Activated T-helper 2 cell treated with anti-CD3 and anti-CD28 coated beads, Interferon-gamma antibody, Interleukin-2, Interleukin-4, amounts not matched to agents 10 μg/mL and 5 μg/mL and 100 μg/mL, durations not matched to agents 14 hours and 24 hours and 36 hours (primary cell): ENCODE results near the gene NEDD1. TPM values are rescaled to one million over a fixed set of nuclear protein-coding genes. Genes with fewer than 3 reads are reported as not detected.

ENCODE experiments used
- DNase-seq: peaks from one replicate; pipeline ENCODE4 v3.0.0; 2021; ENCODE audit warnings: low spot score
- H3K27ac Mint-ChIP-seq: one replicate; pipeline ENCODE4 v1.8.0; 2021; ENCODE audit warnings: mixed read lengths
- H3K27me3 Mint-ChIP-seq: one replicate; pipeline ENCODE4 v1.8.0; 2021; ENCODE audit warnings: low read depth, mixed read lengths
- H3K36me3 Mint-ChIP-seq: one replicate; pipeline ENCODE4 v1.8.0; 2021; ENCODE audit warnings: low read depth, mixed read lengths
- H3K4me1 Mint-ChIP-seq: one replicate; pipeline ENCODE4 v1.8.0; 2021; ENCODE audit warnings: low read depth, mixed read lengths
- H3K4me3 Mint-ChIP-seq: one replicate; pipeline ENCODE4 v1.8.0; 2021; ENCODE audit warnings: low read depth, mild to moderate bottlenecking, moderate library complexity, mixed read lengths
- H3K9me3 Mint-ChIP-seq: one replicate; pipeline ENCODE4 v1.8.0; 2021; ENCODE audit warnings: mixed read lengths
- intact Hi-C: fragments of 100-400 bp; cut with micrococcal nuclease; formaldehyde crosslinking; loops from one replicate; pipeline ENCODE4 v1.15.1; 2023
- total RNA-seq: library from RNA; stranded (reverse); gene quantifications from 2 replicates; pipeline ENCODE4 v1.2.3, GENCODE V29; 2022

Gene NEDD1
- total RNA-seq, 1 donor from 2014 or later = 54.2 TPM

- intact Hi-C loops = no loop called here
- Mint-ChIP-seq H3K27me3 (no peaks in the 10 kb centered on the region), H3K4me1 (peaks cover 48% of the 10 kb centered on the region), H3K9me3 (peaks cover 7% of the 10 kb centered on the region), H3K27ac (no peak overlapping the region), H3K4me3 (no peak overlapping the region), H3K36me3 (peaks cover 69% of the 10 kb centered on the region)
- no peak for DNase-seq
These were observed 5.2 kb downstream of the NEDD1 start for GRCh38 chr12:96912261-96912660.

- Mint-ChIP-seq H3K36me3 (peaks cover 64% of the 10 kb centered on the region), H3K4me3 (no peak overlapping the region), H3K27me3 (no peaks in the 10 kb centered on the region), H3K9me3 (peaks cover 7% of the 10 kb centered on the region), H3K4me1 (peaks cover 46% of the 10 kb centered on the region), H3K27ac (no peak overlapping the region)
- no peak for DNase-seq
- intact Hi-C loops = no loop called here
These were observed 5.9 kb downstream of the NEDD1 start for GRCh38 chr12:96912943-96913342.

GRCh38 chr12:96919510-96920210, 12.6 kb downstream of the NEDD1 start:
- Mint-ChIP-seq H3K9me3 (peaks cover 7% of the 10 kb centered on the region), H3K27me3 (no peaks in the 10 kb centered on the region), H3K4me3 (no peak overlapping the region), H3K27ac (no peak overlapping the region), H3K36me3 (peaks cover 68% of the 10 kb centered on the region), H3K4me1 (peaks cover 24% of the 10 kb centered on the region)
- DNase-seq = no peak
- intact Hi-C loops = loop anchor here (1.0 kb wide), 1 partner anchor 9 kb away; no protein-coding TSS in a partner anchor

- Mint-ChIP-seq H3K27me3 (no peaks in the 10 kb centered on the region), H3K9me3 (peaks cover 3% of the 10 kb centered on the region), H3K36me3 (peaks cover 59% of the 10 kb centered on the region), H3K4me1 (peaks cover 3% of the 10 kb centered on the region), H3K27ac (no peak overlapping the region), H3K4me3 (no peak overlapping the region)
- intact Hi-C loops = no loop called here
- DNase-seq = no peak
These were observed 41.7 kb downstream of the NEDD1 start for GRCh38 chr12:96948782-96949181.

GRCh38 chr12:96979532-96979931, 72.5 kb downstream of the NEDD1 start:
- Mint-ChIP-seq H3K27ac (no peak overlapping the region), H3K4me3 (no peak overlapping the region), H3K4me1 (no peaks in the 10 kb centered on the region), H3K36me3 (no peaks in the 10 kb centered on the region), H3K27me3 (peaks cover 2% of the 10 kb centered on the region), H3K9me3 (no peaks in the 10 kb centered on the region)
- intact Hi-C loops = no loop called here
- DNase-seq = no peak

GRCh38 chr12:96980991-96981414, 73.9 kb downstream of the NEDD1 start:
- H3K36me3 Mint-ChIP-seq = no peaks in the 10 kb centered on the region
- DNase-seq = no peak
- H3K4me3 Mint-ChIP-seq = no peak overlapping the region
- no peaks in the 10 kb centered on the region for H3K9me3 Mint-ChIP-seq
- peaks cover 5% of the 10 kb centered on the region for H3K4me1 Mint-ChIP-seq
- intact Hi-C loops = loop anchor here (10.0 kb wide), 1 partner anchor 424 kb away; no protein-coding TSS in a partner anchor
- no peak overlapping the region for H3K27ac Mint-ChIP-seq
- H3K27me3 Mint-ChIP-seq = peaks cover 10% of the 10 kb centered on the region

- intact Hi-C loops = loop anchor here (10.0 kb wide), 1 partner anchor 423 kb away; no protein-coding TSS in a partner anchor
These were observed 74.9 kb downstream of the NEDD1 start for GRCh38 chr12:96981911-96982310.

GRCh38 chr12:96982671-96983070, 75.6 kb downstream of the NEDD1 start:
- intact Hi-C loops = loop anchor here (10.0 kb wide), 1 partner anchor 422 kb away; no protein-coding TSS in a partner anchor
- H3K9me3 Mint-ChIP-seq = no peaks in the 10 kb centered on the region

More at GRCh38 chr12:96981911-96982310, 74.9 kb downstream of the NEDD1 start:
- Mint-ChIP-seq H3K4me1 (peaks cover 5% of the 10 kb centered on the region), H3K36me3 (no peaks in the 10 kb centered on the region), H3K27ac (no peak overlapping the region), H3K27me3 (peaks cover 18% of the 10 kb centered on the region), H3K9me3 (no peaks in the 10 kb centered on the region), H3K4me3 (no peak overlapping the region)
- DNase-seq = no peak

GRCh38 chr12:96985515-96986362, 78.7 kb downstream of the NEDD1 start:
- Mint-ChIP-seq H3K36me3 (no peaks in the 10 kb centered on the region), H3K27ac (no peak overlapping the region), H3K4me1 (peaks cover 5% of the 10 kb centered on the region), H3K27me3 (peaks cover 45% of the 10 kb centered on the region), H3K4me3 (peak overlapping the region; percentile 17), H3K9me3 (no peaks in the 10 kb centered on the region)
- intact Hi-C loops = loop anchor here (1.0 to 10.0 kb wide), 5 partner anchors 78 to 1387 kb away; partner anchors contain the start of gene NEDD1
- peak; percentile 22 for DNase-seq

More at GRCh38 chr12:96982671-96983070, 75.6 kb downstream of the NEDD1 start:
- H3K27me3 Mint-ChIP-seq = peaks cover 23% of the 10 kb centered on the region
- H3K4me1 Mint-ChIP-seq = peaks cover 5% of the 10 kb centered on the region
- no peak for DNase-seq
- H3K4me3 Mint-ChIP-seq = no peak overlapping the region
- no peak overlapping the region for H3K27ac Mint-ChIP-seq
- H3K36me3 Mint-ChIP-seq = no peaks in the 10 kb centered on the region

- Mint-ChIP-seq H3K4me3 (no peak overlapping the region), H3K27ac (no peak overlapping the region), H3K36me3 (no peaks in the 10 kb centered on the region), H3K9me3 (no peaks in the 10 kb centered on the region), H3K27me3 (peaks cover 50% of the 10 kb centered on the region), H3K4me1 (peaks cover 5% of the 10 kb centered on the region)
- no peak for DNase-seq
- intact Hi-C loops = loop anchor here (2.0 to 10.0 kb wide), 4 partner anchors 80 to 1385 kb away; partner anchors contain the start of gene NEDD1
These were observed 79.9 kb downstream of the NEDD1 start for GRCh38 chr12:96986883-96987523.

GRCh38 chr12:96988919-96989318, 81.9 kb downstream of the NEDD1 start:
- Mint-ChIP-seq H3K27me3 (peaks cover 56% of the 10 kb centered on the region), H3K9me3 (no peaks in the 10 kb centered on the region), H3K4me1 (peaks cover 5% of the 10 kb centered on the region), H3K4me3 (no peak overlapping the region), H3K27ac (no peak overlapping the region), H3K36me3 (no peaks in the 10 kb centered on the region)
- intact Hi-C loops = loop anchor here (5.0 to 10.0 kb wide), 3 partner anchors 82 to 1383 kb away; partner anchors contain the start of gene NEDD1
- DNase-seq = no peak

- Mint-ChIP-seq H3K9me3 (no peaks in the 10 kb centered on the region), H3K36me3 (no peaks in the 10 kb centered on the region), H3K4me3 (no peak overlapping the region), H3K27me3 (peaks cover 51% of the 10 kb centered on the region), H3K27ac (no peak overlapping the region), H3K4me1 (peaks cover 5% of the 10 kb centered on the region)
- intact Hi-C loops = loop anchor here (5.0 to 10.0 kb wide), 3 partner anchors 83 to 1382 kb away; partner anchors contain the start of gene NEDD1
- DNase-seq = no peak
These were observed 82.9 kb downstream of the NEDD1 start for GRCh38 chr12:96989916-96990315.
